NOMO-1 treated with DMSO at 0.1 percent for 48 hours (cell line): ENCODE results near the gene ZFAND2A.
A peak's percentile ranks its signal among the peaks of the same experiment; 100 is the strongest.
"Not testable (repeated sequence)": the region's sequence is repeated elsewhere in the genome, so short reads cannot be mapped to it uniquely, and the experiment has no call there.

Experiments used
- DNase-seq: peaks from one replicate; lab custom pipeline; 2025; ENCODE audit not compliant: unreplicated experiment; lab: John Stamatoyannopoulos, UW

ZFAND2A gene

DNA sequence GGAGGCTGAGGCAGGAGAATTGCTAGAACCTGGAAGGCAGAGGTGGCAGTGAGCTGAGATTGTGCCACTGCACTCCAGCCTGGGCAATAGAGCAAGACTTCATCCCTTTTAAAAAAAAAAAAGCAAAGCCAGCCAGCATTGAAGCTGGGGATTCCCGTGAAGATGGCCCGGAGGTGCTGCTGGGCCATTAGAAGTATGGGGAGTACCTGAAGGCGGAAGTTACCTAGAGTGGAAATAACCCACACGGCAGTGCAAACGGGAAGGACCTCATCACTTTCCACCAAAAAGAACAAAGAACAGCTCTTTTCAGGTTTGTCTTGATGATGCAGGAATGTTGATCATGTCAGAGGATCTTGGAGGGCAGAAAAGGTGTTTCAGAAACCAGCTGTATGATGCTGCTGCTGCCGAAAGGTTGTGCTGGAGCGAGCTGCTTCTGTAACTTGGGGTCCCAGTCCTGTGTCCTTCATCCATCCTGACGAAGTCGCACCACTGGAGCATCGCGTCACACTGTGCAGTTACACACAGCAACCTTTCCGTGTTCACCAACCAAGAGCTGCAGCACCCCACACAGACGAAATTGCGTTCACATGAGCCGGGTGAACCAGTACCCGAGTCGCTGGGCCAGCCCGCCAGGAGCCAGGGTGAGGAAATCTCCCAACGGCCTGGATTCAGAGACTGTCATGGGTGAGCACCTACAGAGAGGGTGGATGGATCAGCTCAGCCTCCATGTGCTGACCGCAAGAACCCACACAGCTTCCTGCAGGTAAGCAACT, 8.2 kb downstream of the ZFAND2A start:
- no peak for DNase-seq

- DNase-seq = no peak
Measured at GRCh38 chr7:1151156-1151555, 8.8 kb downstream of the ZFAND2A start.

GRCh38 chr7:1150400-1151002, 9.5 kb downstream of the ZFAND2A start:
- DNase-seq = no peak

GRCh38 chr7:1149351-1149794, 10.6 kb downstream of the ZFAND2A start:
- DNase-seq = no peak

GRCh38 chr7:1147873-1148272, 12.1 kb downstream of the ZFAND2A start:
- not testable (repeated sequence) for DNase-seq

DNA sequence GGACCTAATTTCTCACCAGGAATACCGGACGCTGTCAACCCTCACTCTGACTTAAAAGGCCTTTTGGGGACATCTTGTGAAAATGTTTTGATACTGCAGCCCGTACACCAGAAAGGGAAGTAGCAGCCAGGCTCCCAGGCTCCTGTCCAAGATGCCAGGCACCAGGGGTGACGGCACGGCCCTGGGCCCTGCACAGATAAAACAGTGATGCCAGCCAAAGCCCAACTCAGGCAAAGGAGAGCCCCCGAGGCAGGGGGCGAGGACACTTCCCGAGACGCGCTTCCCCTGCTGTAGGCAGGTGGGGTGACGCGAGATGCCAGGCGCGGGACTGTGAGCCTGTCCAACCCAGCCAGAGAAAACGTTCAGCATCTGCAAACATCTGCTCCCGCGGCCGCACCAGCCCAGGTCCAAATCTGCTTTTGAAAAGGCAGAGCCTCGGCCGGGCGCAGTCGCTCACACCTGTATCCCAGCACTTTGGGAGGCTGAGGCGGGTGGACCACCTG, 15.7 kb downstream of the ZFAND2A start:
- DNase-seq = peak; percentile 48

DNA sequence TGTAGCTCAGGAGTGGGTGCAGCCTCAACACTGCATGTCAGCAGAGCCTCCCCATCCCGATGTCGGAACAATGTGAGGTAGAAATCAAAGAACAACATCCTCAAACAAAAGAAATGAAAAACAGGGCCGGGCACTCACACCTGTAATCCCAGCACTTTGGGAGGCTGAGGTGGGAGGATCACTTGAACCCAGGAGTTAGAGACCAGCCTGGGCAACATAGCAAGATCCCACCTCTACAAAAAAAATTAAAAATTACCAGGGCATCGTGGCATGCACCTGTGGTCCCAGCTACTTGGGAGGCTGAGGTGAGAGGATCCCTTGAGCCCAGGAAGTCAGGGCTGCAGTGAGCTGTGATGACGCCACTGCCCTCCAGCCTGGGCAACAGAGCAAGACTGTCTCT, 17.0 kb downstream of the ZFAND2A start:
- not testable (repeated sequence) for DNase-seq

DNA sequence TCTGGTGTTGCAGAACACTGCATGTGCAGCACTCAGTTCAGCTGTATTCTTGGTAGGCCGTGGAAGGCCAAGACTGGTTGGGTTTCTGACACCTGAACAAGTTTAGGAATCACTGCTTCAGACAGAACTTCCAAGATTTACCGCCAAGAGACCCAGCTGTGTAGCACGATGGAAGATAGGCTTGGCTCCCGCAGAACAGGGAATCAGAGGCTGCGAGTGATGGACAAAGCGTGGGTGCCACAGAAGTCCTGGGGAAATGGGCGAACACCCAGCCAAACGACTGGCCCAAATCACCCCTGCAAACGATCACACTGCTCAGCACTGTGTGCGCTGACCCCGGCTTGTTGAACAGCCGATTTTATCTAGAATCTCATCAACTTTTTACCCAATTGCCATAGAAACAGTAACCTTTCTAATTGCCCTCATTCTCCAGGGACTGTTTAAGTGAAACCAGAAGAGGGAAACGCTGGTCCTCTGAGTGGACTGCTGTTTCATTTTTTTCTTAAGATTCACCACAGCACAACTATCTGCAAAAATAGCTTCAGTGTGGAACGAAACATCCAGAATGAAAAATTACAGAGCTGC, 17.9 kb downstream of the ZFAND2A start:
- DNase-seq = no peak

DNA sequence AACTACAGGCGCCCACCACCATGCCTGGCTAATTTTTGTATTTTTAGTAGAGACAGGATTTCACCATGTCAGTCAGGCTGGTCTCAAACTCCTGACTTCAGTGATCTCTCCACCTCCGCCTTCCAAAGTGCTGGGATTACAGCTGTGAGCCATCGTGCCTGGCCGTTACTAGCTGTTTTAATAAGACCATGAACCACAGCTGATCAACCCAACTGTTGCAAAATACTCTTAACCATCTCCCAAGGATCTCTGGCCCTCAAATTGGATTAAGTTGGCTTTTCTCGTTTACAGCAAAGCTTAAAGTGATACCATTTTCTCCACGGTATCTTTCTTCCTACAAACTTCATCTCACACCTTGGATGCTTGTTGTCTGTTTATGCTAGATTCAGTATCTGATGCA, 18.3 kb downstream of the ZFAND2A start:
- no peak for DNase-seq

- DNase-seq = no peak
Measured at GRCh38 chr7:1140476-1141104, 19.4 kb downstream of the ZFAND2A start.

DNA sequence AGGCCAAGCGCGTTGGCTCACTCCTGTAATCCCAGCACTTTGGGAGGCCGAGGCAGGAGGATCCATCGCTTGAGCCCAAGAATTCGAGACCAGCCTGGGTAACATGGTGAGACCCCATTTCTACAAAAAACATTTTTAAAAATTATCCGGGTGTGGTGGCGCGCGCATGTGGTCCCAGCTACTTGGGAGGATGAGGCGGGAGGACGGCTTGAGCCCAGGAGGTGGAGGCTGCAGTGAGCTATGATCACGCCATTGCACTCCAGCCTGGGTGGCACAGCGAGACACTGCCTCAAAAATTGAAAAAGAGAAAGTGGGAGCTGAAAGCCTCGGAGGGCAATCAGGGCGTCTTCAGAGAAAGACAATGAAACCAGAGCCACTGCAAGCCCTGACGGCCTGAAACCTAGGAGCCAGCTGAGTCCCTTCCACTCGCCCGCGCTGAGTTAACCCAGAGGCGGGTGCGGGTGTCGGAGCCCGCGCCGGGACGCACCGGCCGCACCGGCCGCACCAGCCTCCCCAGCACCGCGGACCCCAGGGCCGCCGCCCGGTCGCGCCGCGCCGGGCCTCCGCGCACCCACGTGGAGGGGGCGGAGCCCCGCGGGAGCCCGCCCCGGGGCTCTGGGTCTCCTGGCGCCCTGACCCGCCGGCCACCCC, 22.4 kb downstream of the ZFAND2A start:
- no peak for DNase-seq

GRCh38 chr7:1136841-1137516, 23.0 kb downstream of the ZFAND2A start:
- DNase-seq = peak; percentile 29

DNA sequence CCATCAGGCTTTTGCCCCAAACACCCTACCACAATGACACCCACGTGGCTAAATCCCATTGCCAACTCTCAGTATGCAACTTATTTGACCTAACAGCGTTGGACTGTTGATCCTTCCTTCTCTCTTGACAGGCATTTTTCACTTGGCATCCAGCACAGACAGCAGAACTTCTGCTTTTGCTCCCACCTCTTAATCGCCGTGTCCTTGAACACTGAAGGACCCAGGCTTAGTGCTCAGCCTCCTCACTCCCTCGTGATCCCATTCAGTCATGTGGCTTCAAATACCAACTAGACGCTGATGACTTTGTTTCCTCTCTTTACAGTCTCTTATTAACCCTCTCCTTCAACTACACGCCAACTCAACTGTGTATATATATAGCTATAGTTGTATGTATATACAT, 25.0 kb downstream of the ZFAND2A start:
- no peak for DNase-seq

- no peak for DNase-seq
Measured at GRCh38 chr7:1131471-1132265, 28.3 kb downstream of the ZFAND2A start.

- no peak for DNase-seq
Measured at GRCh38 chr7:1130021-1130990, 29.7 kb downstream of the ZFAND2A start.

DNA sequence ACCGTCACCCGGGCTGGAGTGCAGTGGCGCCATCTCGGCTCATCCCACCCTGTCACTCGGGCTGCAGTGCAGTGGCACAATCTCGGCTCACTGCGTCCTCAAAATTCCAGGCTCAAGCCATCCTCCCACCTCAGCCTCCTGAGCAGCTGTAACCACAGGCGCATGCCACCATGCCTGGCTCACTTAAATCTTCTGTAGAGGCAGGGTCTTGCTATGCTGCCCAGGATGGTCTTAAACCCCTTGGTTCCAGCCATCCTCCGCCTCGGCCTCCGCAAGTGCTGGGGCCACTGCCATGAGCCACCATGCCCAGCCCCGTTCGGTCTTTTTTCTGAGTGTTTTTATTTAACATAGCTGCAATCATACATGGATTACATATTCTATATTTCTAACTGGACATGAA, 30.6 kb downstream of the ZFAND2A start:
- no peak for DNase-seq

GRCh38 chr7:1127001-1127400, 33.0 kb downstream of the ZFAND2A start:
- no peak for DNase-seq

- DNase-seq = no peak
Measured at GRCh38 chr7:1125603-1125969, 34.4 kb downstream of the ZFAND2A start.
